Measurements from ENCODE around the gene PF4V1.

- no peak for TF ChIP-seq CTCF (conservative IDR thresholded peaks at IDR 0.05; ENCODE audit: low read length)
- TF ChIP-seq EZH2phosphoT487 (IDR thresholded peaks at IDR 0.05; ENCODE audit: borderline replicate concordance, low read depth, low read length) = no peak
Observed at GRCh38 chr4:73862322-73862721, 9.2 kb downstream of the PF4V1 start.

Data from OCI-LY7 (cell line).